H1 (cell line): ENCODE results near the gene NFKB1. TPM values are rescaled to one million over a fixed set of nuclear protein-coding genes. Genes with fewer than 3 reads are reported as not detected.

Source experiments
- NRF1 ChIP-seq: IDR thresholded peaks from 2 replicates; pipeline ENCODE4 v1.6.1; 2011; ENCODE audit warnings: mild to moderate bottlenecking, low read depth, low read length, improper control_type of control experiment
- SP2 ChIP-seq: IDR thresholded peaks from 2 replicates; pipeline ENCODE4 v1.6.1; 2012; ENCODE audit warnings: mild to moderate bottlenecking, low read length, inconsistent platforms
- SUZ12 ChIP-seq: fragments of 200-600 bp; sonication (generic); IDR thresholded peaks from 2 replicates; pipeline ENCODE4 v1.6.1; 2012; ENCODE audit warnings: mild to moderate bottlenecking, inconsistent platforms, low read length, moderate library complexity, mixed read lengths
- TEAD4 ChIP-seq: IDR thresholded peaks from 2 replicates; pipeline ENCODE4 v1.6.1; 2012; ENCODE audit warnings: low read depth, low read length, inconsistent platforms, mixed read lengths
- polyA plus RNA-seq, 7 experiments: library from polyadenylated mRNA; depleted of rRNA in 3 of 7; stranded (reverse) in 5 of 7; unstranded in 2 of 7; fragments of >200 nt in 5 of 7; fragments of 200-250 nt in 2 of 7; gene quantifications; 1 replicate in 5 of 7; 2 replicates in 1 of 7; 4 replicates in 1 of 7; pipeline versions ENCODE4 v1.2.1 to v1.2.3, GENCODE V29; 2011 to 2013; ENCODE audit warnings: missing spikeins in 2 of 7, mixed read lengths in 2 of 7
- total RNA-seq: library from RNA; stranded (reverse); fragmentation: NEBNext Ultra II Directional; extraction: Animal tissue kit (Norgen Biotek cat#: 25700); gene quantifications from 2 replicates; pipeline ENCODE4 v1.2.1, GENCODE V29; 2021

Gene NFKB1
- total and polyA plus RNA-seq, 2 of the 8 experiments (the other 6 are each of a cell fraction or from before 2014, with no cell fraction given), result 2.9 to 6.8 TPM

DNA sequence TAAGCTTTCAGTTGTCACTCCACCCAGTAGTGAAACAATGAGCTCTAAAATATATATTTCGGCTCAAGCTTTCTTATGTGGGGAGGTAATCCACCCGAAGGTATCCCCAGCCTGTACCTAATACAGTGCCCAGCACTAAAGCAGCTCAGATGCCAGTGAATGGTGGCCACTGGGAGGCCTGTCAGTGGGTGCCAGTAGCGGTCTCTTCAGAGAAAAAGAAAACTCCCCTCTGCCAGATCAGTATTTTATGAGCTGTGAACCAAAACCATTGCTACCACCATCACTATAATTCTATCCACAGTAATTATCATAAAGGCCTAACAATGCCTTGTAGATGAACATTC is 835 bp upstream of the NFKB1 start (continued):
- TF ChIP-seq TEAD4 (no peak), SUZ12 (no peak), SP2 (no peak), NRF1 (no peak)
